Brain (organoid and tissue), 1 donor: Measurements from ENCODE around the gene TBC1D30. TPM values are rescaled to one million over a fixed set of nuclear protein-coding genes. Genes with fewer than 3 reads are reported as not detected.

Experiments used
- polyA plus RNA-seq: library from polyadenylated mRNA; stranded (reverse); fragments of 350-450 nt; fragmentation: Illumina TruSeq; extraction: RNeasy Lipid Tissue Mini Kit (QIAGEN cat#74804); gene quantifications from one replicate; pipeline ENCODE4 v1.2.3, GENCODE V29; 2015; ENCODE audit warnings: low read depth, low replicate concordance; ENCODE audit not compliant: insufficient read depth

Gene TBC1D30
- polyA plus RNA-seq, 1 donor from 2014 or later: 12.0 TPM

Other genes starting within 250 kb of the TBC1D30 start
- gene RASSF3, start 214.2 kb upstream of the TBC1D30 start, polyA plus RNA-seq: 10.1 TPM
- 79.2 TPM for gene GNS, start 65.2 kb upstream of the TBC1D30 start, polyA plus RNA-seq